ENCODE data around the gene DGKE. TPM values are rescaled to one million over a fixed set of nuclear protein-coding genes. Genes with fewer than 3 reads are reported as not detected.

The DGKE gene
- total and polyA plus RNA-seq, 2 of the 13 experiments (the other 11 are each of a cell fraction or from before 2014, with no cell fraction given) = 3.2 to 5.3 TPM

DNA sequence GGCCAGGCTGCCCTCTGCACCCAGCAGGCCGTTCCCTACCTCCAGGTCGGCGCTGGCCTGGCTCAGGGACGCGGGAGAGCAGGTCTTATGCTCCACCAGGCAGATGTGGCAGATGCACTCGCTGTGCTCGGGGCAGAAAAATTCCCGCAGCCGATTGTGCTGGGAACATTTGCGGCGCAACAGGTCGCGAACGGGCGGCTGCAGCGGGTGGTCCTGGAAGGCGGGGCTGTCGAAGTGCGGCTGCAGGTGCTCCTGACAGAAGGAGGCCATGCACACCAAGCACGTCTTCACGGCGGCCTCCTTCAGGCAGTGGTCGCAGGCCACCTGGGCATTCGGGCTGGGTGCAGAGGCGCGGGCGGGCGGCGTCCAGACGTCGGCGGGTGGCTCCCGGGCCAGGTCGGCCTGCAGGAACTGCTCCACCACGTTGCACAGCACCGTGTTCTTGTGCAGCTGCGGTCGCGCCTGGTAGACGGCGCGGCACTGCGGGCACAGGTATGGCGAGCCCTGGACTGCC is 79.5 kb downstream of the DGKE start (continued):
- TF ChIP-seq ETV6 (CRISPR knock-in tag; conservative IDR thresholded peaks at IDR 0.05) = peak; percentile 13; the same call in 1 of the 2 replicates
- peak; percentile 89; the same call in 1 of the 2 replicates for TF ChIP-seq ZNF670 (CRISPR knock-in tag; IDR thresholded peaks at IDR 0.05; ENCODE audit: borderline replicate concordance)
- TF ChIP-seq, protein P1, sequence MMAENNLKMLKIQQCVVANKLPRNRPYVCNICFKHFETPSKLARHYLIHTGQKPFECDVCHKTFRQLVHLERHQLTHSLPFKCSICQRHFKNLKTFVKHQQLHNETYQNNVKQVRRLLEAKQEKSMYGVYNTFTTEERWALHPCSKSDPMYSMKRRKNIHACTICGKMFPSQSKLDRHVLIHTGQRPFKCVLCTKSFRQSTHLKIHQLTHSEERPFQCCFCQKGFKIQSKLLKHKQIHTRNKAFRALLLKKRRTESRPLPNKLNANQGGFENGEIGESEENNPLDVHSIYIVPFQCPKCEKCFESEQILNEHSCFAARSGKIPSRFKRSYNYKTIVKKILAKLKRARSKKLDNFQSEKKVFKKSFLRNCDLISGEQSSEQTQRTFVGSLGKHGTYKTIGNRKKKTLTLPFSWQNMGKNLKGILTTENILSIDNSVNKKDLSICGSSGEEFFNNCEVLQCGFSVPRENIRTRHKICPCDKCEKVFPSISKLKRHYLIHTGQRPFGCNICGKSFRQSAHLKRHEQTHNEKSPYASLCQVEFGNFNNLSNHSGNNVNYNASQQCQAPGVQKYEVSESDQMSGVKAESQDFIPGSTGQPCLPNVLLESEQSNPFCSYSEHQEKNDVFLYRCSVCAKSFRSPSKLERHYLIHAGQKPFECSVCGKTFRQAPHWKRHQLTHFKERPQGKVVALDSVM (CRISPR knock-in tag; IDR thresholded peaks at IDR 0.05) = peak; percentile 7; the same call in 1 of the 2 replicates
- TF ChIP-seq NR3C1 (CRISPR knock-in tag; IDR thresholded peaks at IDR 0.05) = 0 out of 2 replicates have a peak, but pooled peaks have one; percentile 50
- TF ChIP-seq HOXA9 (CRISPR knock-in tag; IDR thresholded peaks at IDR 0.05; ENCODE audit: borderline replicate concordance) = 0 out of 2 replicates have a peak, but pooled peaks have one; percentile 48
- TF ChIP-seq ZNF543 (CRISPR knock-in tag; IDR thresholded peaks at IDR 0.05) = no peak
- TF ChIP-seq, protein P2, sequence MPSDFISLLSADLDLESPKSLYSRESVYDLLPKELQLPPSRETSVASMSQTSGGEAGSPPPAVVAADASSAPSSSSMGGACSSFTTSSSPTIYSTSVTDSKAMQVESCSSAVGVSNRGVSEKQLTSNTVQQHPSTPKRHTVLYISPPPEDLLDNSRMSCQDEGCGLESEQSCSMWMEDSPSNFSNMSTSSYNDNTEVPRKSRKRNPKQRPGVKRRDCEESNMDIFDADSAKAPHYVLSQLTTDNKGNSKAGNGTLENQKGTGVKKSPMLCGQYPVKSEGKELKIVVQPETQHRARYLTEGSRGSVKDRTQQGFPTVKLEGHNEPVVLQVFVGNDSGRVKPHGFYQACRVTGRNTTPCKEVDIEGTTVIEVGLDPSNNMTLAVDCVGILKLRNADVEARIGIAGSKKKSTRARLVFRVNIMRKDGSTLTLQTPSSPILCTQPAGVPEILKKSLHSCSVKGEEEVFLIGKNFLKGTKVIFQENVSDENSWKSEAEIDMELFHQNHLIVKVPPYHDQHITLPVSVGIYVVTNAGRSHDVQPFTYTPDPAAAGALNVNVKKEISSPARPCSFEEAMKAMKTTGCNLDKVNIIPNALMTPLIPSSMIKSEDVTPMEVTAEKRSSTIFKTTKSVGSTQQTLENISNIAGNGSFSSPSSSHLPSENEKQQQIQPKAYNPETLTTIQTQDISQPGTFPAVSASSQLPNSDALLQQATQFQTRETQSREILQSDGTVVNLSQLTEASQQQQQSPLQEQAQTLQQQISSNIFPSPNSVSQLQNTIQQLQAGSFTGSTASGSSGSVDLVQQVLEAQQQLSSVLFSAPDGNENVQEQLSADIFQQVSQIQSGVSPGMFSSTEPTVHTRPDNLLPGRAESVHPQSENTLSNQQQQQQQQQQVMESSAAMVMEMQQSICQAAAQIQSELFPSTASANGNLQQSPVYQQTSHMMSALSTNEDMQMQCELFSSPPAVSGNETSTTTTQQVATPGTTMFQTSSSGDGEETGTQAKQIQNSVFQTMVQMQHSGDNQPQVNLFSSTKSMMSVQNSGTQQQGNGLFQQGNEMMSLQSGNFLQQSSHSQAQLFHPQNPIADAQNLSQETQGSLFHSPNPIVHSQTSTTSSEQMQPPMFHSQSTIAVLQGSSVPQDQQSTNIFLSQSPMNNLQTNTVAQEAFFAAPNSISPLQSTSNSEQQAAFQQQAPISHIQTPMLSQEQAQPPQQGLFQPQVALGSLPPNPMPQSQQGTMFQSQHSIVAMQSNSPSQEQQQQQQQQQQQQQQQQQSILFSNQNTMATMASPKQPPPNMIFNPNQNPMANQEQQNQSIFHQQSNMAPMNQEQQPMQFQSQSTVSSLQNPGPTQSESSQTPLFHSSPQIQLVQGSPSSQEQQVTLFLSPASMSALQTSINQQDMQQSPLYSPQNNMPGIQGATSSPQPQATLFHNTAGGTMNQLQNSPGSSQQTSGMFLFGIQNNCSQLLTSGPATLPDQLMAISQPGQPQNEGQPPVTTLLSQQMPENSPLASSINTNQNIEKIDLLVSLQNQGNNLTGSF (CRISPR knock-in tag; IDR thresholded peaks at IDR 0.05) = 0 out of 2 replicates have a peak, but pooled peaks have one; percentile 59
- TF ChIP-seq ZNF549 (CRISPR knock-in tag; IDR thresholded peaks at IDR 0.05) = peak; percentile 38; the same call in 1 of the 2 replicates
- peak; percentile 8; the same call in 1 of the 2 replicates for TF ChIP-seq NR2F2 (IDR thresholded peaks at IDR 0.05; ENCODE audit: borderline replicate concordance, low read depth)
- no peak for TF ChIP-seq TCF12 (IDR thresholded peaks at IDR 0.05)
- TF ChIP-seq TCF12 (CRISPR knock-in tag; IDR thresholded peaks at IDR 0.05) = 0 out of 2 replicates have a peak, but pooled peaks have one; percentile 7
- TF ChIP-seq STAT5B (CRISPR knock-in tag; IDR thresholded peaks at IDR 0.05) = peak; percentile 75; the same call in 1 of the 2 replicates
- no peak for TF ChIP-seq ONECUT2 (CRISPR knock-in tag; IDR thresholded peaks at IDR 0.05)
- TF ChIP-seq REXO4 (CRISPR knock-in tag; IDR thresholded peaks at IDR 0.05; ENCODE audit: borderline replicate concordance) = 0 out of 2 replicates have a peak, but pooled peaks have one; percentile 35
- no peak for TF ChIP-seq KDM1A (CRISPR knock-in tag; IDR thresholded peaks at IDR 0.05)
- TF ChIP-seq, protein P3, sequence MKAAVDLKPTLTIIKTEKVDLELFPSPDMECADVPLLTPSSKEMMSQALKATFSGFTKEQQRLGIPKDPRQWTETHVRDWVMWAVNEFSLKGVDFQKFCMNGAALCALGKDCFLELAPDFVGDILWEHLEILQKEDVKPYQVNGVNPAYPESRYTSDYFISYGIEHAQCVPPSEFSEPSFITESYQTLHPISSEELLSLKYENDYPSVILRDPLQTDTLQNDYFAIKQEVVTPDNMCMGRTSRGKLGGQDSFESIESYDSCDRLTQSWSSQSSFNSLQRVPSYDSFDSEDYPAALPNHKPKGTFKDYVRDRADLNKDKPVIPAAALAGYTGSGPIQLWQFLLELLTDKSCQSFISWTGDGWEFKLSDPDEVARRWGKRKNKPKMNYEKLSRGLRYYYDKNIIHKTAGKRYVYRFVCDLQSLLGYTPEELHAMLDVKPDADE (CRISPR knock-in tag; IDR thresholded peaks at IDR 0.05) = 0 out of 2 replicates have a peak, but pooled peaks have one; percentile 15
- 0 out of 2 replicates have a peak, but pooled peaks have one; percentile 6 for TF ChIP-seq KDM3A (CRISPR knock-in tag; IDR thresholded peaks at IDR 0.05; ENCODE audit: low read depth)
- TF ChIP-seq CEBPB (IDR thresholded peaks at IDR 0.05; ENCODE audit: borderline replicate concordance, low read depth, low read length) = no peak
- peak; percentile 79 for TF ChIP-seq MYC (CRISPR knock-in tag; IDR thresholded peaks at IDR 0.05; ENCODE audit: borderline replicate concordance)
- TF ChIP-seq PRMT3 (CRISPR knock-in tag; IDR thresholded peaks at IDR 0.05; ENCODE audit: borderline replicate concordance, low read depth) = no peak
- peak; percentile 44 for TF ChIP-seq ZNF781 (CRISPR knock-in tag; IDR thresholded peaks at IDR 0.05; ENCODE audit: borderline replicate concordance, not compliant biosample characterization)
- TF ChIP-seq, protein P4, sequence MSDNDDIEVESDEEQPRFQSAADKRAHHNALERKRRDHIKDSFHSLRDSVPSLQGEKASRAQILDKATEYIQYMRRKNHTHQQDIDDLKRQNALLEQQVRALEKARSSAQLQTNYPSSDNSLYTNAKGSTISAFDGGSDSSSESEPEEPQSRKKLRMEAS (IDR thresholded peaks at IDR 0.05) = peak; percentile 80

Data from HepG2 (cell line).